ENCODE measurements around the gene MACC1.
A peak's percentile ranks its signal among the peaks of the same experiment; 100 is the strongest.

The MACC1 gene

GRCh38 chr7:20217193-20217948 is at the start of gene MACC1:
Gene MACC1 (minus strand): TSS chr7:20217384. CDS start chr7:20161862, 55,522 bp downstream.
- DNase-seq, result no peak

DNA sequence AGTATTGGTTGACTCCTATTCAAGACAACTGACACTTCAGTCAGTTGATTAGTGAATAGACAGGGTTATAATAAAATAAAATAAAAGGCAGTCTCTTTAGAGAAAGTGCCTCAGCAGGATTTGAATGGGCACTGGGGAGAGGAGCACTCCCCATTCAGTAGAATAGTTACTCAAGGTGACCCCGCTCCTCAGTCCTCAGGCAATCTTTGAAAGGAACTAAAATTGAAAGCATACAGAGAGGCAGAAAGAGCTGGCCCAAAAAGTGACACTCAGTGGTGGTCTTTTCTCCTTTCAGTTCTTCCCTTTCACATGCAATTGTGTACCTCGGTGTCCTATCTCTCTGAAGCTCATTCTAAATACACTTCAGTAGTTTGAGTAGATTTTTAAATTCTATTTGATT is 47.4 kb upstream of the MACC1 start:
- DNase-seq, result no peak

GRCh38 chr7:20260223-20260622 is 43.0 kb upstream of the MACC1 start:
- peak; percentile 44 for DNase-seq

DNA sequence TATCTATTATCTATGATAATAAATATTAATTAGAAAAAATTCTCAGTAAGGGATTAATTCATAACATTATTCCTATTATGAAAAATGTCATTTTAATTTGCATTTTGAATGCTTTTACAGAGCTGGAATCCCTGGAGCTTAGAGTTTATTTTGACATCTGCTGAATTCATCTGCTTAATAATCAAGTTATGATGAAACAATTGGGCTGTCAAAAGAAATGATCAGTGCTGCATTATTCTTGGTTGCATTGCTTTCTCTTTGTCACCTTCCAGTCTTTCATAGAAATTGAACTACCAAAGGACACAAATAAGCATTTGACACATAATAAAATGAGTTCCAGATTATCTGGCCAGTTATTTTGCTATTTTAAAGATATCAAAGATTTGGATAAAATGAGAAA is 40.0 kb upstream of the MACC1 start:
- no peak for DNase-seq

- DNase-seq, result no peak
Observed at GRCh38 chr7:20249920-20250319, 32.7 kb upstream of the MACC1 start.

DNA sequence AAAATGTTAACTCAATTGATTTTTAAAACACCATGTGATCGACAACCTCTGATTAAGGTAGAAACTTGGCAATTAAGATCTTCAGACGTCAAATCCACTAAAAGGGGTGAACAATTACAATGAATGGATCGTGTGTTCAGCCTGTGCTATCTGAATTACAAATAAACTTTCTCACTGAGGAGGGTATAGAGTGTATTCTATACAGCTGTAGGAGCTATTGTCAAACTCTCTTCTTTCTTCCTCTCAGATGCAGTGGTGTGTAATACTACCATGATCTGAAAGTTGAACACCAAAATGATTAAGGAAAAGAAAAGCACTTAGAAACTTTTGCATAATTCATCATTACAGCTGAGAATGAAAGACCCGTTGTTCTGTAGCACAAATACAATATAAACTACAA is 32.2 kb upstream of the MACC1 start:
- no peak for DNase-seq

GRCh38 chr7:20246236-20246635 is 29.1 kb upstream of the MACC1 start:
- no peak for DNase-seq

- DNase-seq, result no peak
Observed at GRCh38 chr7:20244334-20245120, 27.3 kb upstream of the MACC1 start.

- no peak for DNase-seq
Observed at GRCh38 chr7:20241911-20242261, 24.7 kb upstream of the MACC1 start.

- DNase-seq, result peak; percentile 96
Observed at GRCh38 chr7:20241194-20241910, 24.2 kb upstream of the MACC1 start.

DNA sequence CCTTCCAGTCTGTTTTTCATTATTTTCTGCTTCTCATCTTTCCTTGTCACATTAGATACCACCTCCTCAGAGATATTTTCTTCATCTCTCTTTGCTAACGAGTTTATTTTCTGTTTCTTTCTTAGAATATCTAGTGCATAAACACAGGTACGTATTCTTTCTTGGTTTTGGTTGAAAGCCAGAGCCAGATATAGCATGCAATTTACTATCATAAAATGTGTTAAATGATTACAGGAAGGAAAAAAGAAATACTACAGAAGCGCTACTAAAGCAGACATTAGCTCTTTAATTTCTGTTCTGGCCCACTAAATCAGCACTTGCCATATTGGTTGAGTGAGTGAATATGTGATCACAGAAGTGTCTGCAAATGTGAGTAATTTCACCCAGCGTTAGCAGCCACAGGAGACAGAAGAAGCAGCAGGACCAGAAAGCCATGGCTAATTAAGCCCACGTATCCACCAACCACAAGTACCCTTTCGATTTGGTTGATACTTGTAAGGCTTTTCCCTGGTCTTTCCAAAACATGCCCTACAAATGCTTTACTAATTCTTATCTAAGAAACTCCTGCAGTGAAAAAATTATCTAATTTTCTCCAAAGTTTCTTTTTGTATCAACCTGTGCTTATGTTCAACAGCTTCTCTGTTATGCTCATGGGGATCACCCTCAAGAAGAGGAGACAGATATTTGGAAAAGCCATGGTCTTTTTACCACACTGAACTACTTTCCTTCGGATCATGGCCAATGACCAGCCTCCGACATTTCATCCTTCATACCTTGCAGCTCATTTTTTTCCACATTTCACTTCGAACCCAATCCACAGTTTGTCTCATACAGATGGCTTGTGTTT is 23.1 kb upstream of the MACC1 start:
- no peak for DNase-seq

GRCh38 chr7:20238754-20239324 is 21.7 kb upstream of the MACC1 start:
- DNase-seq, result peak; percentile 44

- DNase-seq, result no peak
Observed at GRCh38 chr7:20238194-20238753, 21.1 kb upstream of the MACC1 start.

DNA sequence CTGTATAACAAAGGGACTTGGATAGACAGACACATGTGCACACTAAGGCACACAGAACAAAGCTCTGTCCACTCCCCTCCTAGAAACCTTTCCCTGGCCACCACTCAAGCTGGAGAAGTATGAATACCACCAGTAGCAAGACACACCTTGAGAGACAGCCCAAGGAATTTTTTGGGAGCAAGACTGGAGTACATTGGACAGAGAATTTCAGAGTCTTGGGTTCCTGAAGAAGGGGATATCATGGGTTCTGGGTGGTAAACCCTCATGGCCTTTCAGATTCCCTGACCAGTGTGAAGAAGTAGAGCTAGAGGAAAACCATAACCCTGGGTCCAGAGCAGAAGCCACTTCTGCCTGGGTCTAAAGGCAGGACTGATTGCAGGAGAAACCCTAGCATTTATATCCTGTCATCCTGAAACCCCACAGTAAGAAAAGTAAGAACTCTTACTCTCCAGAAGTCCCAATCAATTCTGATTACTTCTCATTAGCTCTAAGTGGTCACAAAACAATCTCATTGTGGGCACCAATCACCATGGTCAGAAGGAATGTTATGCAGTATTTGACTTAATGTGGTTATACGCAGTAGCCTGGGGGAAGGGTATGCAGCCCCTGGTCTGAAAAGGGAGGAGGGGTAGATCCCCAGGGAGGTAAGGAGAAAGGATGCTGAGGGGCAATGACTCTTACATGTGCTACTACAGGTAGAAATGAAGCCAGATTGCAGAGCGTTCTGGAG is 20.4 kb upstream of the MACC1 start:
- DNase-seq, result no peak

DNA sequence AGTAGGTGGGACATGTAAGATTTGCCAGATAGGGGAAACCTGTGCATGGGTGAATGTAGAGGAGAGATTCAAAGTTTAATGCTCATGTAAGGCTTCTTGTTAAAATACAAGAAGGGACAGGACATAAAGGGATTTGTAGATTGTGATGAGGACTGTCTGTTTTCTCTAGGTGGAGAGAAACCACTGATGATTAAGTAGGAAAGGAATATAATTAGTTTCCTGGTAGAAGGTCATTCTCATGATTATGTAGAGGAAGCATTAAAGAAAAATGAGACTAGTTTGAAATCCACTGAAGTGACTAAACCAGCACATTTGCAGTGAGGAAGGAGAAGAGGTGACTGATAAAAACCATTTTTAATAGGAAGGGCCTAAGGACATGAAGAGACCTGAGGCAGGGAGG is 19.6 kb upstream of the MACC1 start:
- peak; percentile 58 for DNase-seq

DNA sequence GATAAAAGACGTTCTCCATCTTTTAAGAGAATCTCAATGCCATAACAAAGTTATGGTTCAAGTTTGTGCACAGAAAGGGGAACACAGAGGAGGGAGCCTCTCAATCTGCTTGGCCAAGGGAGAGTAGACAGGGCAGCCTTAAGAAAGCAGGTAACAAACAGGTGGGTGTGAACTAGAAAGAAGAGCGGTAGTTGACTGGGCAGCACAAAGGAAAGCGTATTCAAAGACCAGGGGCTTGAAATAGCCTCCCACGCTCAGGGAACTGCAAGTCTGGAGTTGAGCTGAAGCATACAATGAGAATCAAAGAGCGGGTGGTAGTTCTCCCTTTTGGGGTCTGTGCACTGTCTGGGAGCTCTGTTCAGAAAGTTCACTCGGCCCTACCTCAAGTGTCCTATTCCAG is 18.9 kb upstream of the MACC1 start:
- DNase-seq, result no peak

- no peak for DNase-seq
Observed at GRCh38 chr7:20235288-20235687, 18.1 kb upstream of the MACC1 start.

GRCh38 chr7:20233362-20233761 is 16.2 kb upstream of the MACC1 start:
- DNase-seq, result no peak

- no peak for DNase-seq
Observed at GRCh38 chr7:20232848-20233247, 15.7 kb upstream of the MACC1 start.

GRCh38 chr7:20229646-20230500 is 12.7 kb upstream of the MACC1 start:
- peak; percentile 76 for DNase-seq

All from fibroblast of skin of right quadriceps (primary cell).